Effector memory CD4-positive, alpha-beta T cell (primary cell): Measurements from ENCODE around the gene CPNE6.

Source experiments
- DNase-seq, 3 donors: peaks; one replicate each; pipeline ENCODE4 v3.0.0-alpha.2; 2020
- H3K27ac ChIP-seq: 2 replicates; pipeline ENCODE4 v1.7.0; 2013; ENCODE audit warnings: mild to moderate bottlenecking, low read length, moderate library complexity; ENCODE audit not compliant: insufficient read depth, poor library complexity, severe bottlenecking
- H3K27me3 ChIP-seq: replicated peaks from 2 replicates; pipeline ENCODE4 v1.7.0; 2013; ENCODE audit warnings: mild to moderate bottlenecking, low read length; ENCODE audit not compliant: insufficient read depth, control insufficient read depth, poor library complexity, severe bottlenecking
- H3K36me3 ChIP-seq: 2 replicates; pipeline ENCODE4 v1.7.0; 2013; ENCODE audit warnings: mild to moderate bottlenecking, low read length, moderate library complexity; ENCODE audit not compliant: control insufficient read depth, insufficient read depth
- H3K4me1 ChIP-seq: 2 replicates; pipeline ENCODE4 v1.7.0; 2013; ENCODE audit warnings: low read length, mild to moderate bottlenecking; ENCODE audit not compliant: control insufficient read depth, insufficient read depth, poor library complexity, severe bottlenecking
- H3K4me3 ChIP-seq: 2 replicates; pipeline ENCODE4 v1.7.0; 2013; ENCODE audit warnings: low read length, low read depth, mild to moderate bottlenecking; ENCODE audit not compliant: insufficient read depth, poor library complexity, severe bottlenecking
- H3K9me3 ChIP-seq: 2 replicates; pipeline ENCODE4 v1.7.0; 2013; ENCODE audit warnings: mild to moderate bottlenecking, low read length, moderate library complexity; ENCODE audit not compliant: control insufficient read depth

CPNE6 gene

GRCh38 chr14:24115422-24116127 is 44.2 kb downstream of the CPNE6 start:
- Histone ChIP-seq H3K27me3 (no peaks in the 10 kb centered on the region), H3K4me3 (peak overlapping the region; percentile 69), H3K9me3 (no peaks in the 10 kb centered on the region), H3K4me1 (peaks cover 12% of the 10 kb centered on the region), H3K36me3 (peaks cover 28% of the 10 kb centered on the region), H3K27ac (peak overlapping the region; percentile 98)
- DNase-seq: no peak

- H3K4me1 ChIP-seq: peaks cover 12% of the 10 kb centered on the region
- H3K27ac ChIP-seq: peak overlapping the region; percentile 98
- no peaks in the 10 kb centered on the region for H3K9me3 ChIP-seq
- H3K4me3 ChIP-seq: peak overlapping the region; percentile 69
- H3K36me3 ChIP-seq: peaks cover 35% of the 10 kb centered on the region
- no peaks in the 10 kb centered on the region for H3K27me3 ChIP-seq
- DNase-seq: no peak
Observed at GRCh38 chr14:24116128-24116814, 44.9 kb downstream of the CPNE6 start.

GRCh38 chr14:24117179-24117578 is 45.8 kb downstream of the CPNE6 start:
- no peak overlapping the region for H3K4me3 ChIP-seq
- no peaks in the 10 kb centered on the region for H3K27me3 ChIP-seq
- peaks cover 41% of the 10 kb centered on the region for H3K36me3 ChIP-seq
- no peak for DNase-seq
- peaks cover 12% of the 10 kb centered on the region for H3K4me1 ChIP-seq
- H3K9me3 ChIP-seq: no peaks in the 10 kb centered on the region
- peak overlapping the region; percentile 29 for H3K27ac ChIP-seq

- H3K36me3 ChIP-seq: peaks cover 65% of the 10 kb centered on the region
- no peak overlapping the region for H3K4me3 ChIP-seq
- no peaks in the 10 kb centered on the region for H3K9me3 ChIP-seq
- H3K27ac ChIP-seq: no peak overlapping the region
- no peaks in the 10 kb centered on the region for H3K27me3 ChIP-seq
- H3K4me1 ChIP-seq: peaks cover 12% of the 10 kb centered on the region
- DNase-seq: no peak
Observed at GRCh38 chr14:24119691-24120090, 48.3 kb downstream of the CPNE6 start.

- Histone ChIP-seq H3K36me3 (peaks cover 65% of the 10 kb centered on the region), H3K27ac (no peak overlapping the region)
Observed at GRCh38 chr14:24121210-24121609, 49.8 kb downstream of the CPNE6 start.

GRCh38 chr14:24122416-24122815 is 51.1 kb downstream of the CPNE6 start:
- Histone ChIP-seq H3K27ac (no peak overlapping the region), H3K4me1 (no peaks in the 10 kb centered on the region), H3K9me3 (no peaks in the 10 kb centered on the region), H3K36me3 (peaks cover 65% of the 10 kb centered on the region), H3K4me3 (no peak overlapping the region), H3K27me3 (no peaks in the 10 kb centered on the region)
- DNase-seq: no peak

More at GRCh38 chr14:24121210-24121609, 49.8 kb downstream of the CPNE6 start:
- Histone ChIP-seq H3K27me3 (no peaks in the 10 kb centered on the region), H3K9me3 (no peaks in the 10 kb centered on the region), H3K4me3 (no peak overlapping the region), H3K4me1 (peaks cover 3% of the 10 kb centered on the region)
- no peak for DNase-seq

GRCh38 chr14:24122898-24123297 is 51.5 kb downstream of the CPNE6 start:
- Histone ChIP-seq H3K4me1 (no peaks in the 10 kb centered on the region), H3K27ac (no peak overlapping the region), H3K27me3 (no peaks in the 10 kb centered on the region), H3K4me3 (no peak overlapping the region), H3K9me3 (no peaks in the 10 kb centered on the region), H3K36me3 (peaks cover 62% of the 10 kb centered on the region)
- no peak for DNase-seq

GRCh38 chr14:24123424-24124417 is 52.4 kb downstream of the CPNE6 start:
- Histone ChIP-seq H3K4me1 (no peaks in the 10 kb centered on the region), H3K27me3 (no peaks in the 10 kb centered on the region), H3K9me3 (no peaks in the 10 kb centered on the region), H3K36me3 (peaks cover 53% of the 10 kb centered on the region), H3K27ac (no peak overlapping the region), H3K4me3 (no peak overlapping the region)
- no peak for DNase-seq

GRCh38 chr14:24126939-24127338 is 55.6 kb downstream of the CPNE6 start:
- Histone ChIP-seq H3K27ac (no peak overlapping the region), H3K9me3 (no peaks in the 10 kb centered on the region), H3K4me3 (no peak overlapping the region), H3K36me3 (peaks cover 24% of the 10 kb centered on the region), H3K4me1 (peaks cover 2% of the 10 kb centered on the region), H3K27me3 (no peaks in the 10 kb centered on the region)
- DNase-seq: no peak
